GM18870 (cell line): ENCODE results near the gene PHYKPL.
A peak's percentile ranks its signal among the peaks of the same experiment; 100 is the strongest.

Source experiments
- ATAC-seq: cut with Tn5 transposase; IDR thresholded peaks from one replicate; pipeline ENCODE4 v1.9.1; 2021; ENCODE audit warnings: moderate library complexity; ENCODE audit not compliant: unreplicated experiment

Gene PHYKPL

GRCh38 chr5:178192787-178193186 lies 39.8 kb downstream of the PHYKPL start:
- no peak for ATAC-seq

- ATAC-seq, result no peak
These were observed 40.4 kb downstream of the PHYKPL start for GRCh38 chr5:178192244-178192643.

GRCh38 chr5:178191661-178192060 lies 40.9 kb downstream of the PHYKPL start:
- ATAC-seq, result no peak

- no peak for ATAC-seq
These were observed 43.2 kb downstream of the PHYKPL start for GRCh38 chr5:178189433-178189832.

- no peak for ATAC-seq
These were observed 45.6 kb downstream of the PHYKPL start, which contains the start of gene GMCL2 for GRCh38 chr5:178187014-178187413. TSS of gene GMCL2 (minus strand) at chr5:178187371. CDS start at chr5:178187299, 72 bp downstream.

- no peak for ATAC-seq
These were observed 46.2 kb downstream of the PHYKPL start for GRCh38 chr5:178186427-178186826.

- no peak for ATAC-seq
These were observed 50.3 kb downstream of the PHYKPL start for GRCh38 chr5:178182158-178182876.

- ATAC-seq, result no peak
These were observed 52.3 kb downstream of the PHYKPL start for GRCh38 chr5:178180141-178180863.

GRCh38 chr5:178177569-178177968 lies 55.0 kb downstream of the PHYKPL start:
- ATAC-seq, result no peak

- no peak for ATAC-seq
These were observed 55.8 kb downstream of the PHYKPL start for GRCh38 chr5:178176791-178177190.

GRCh38 chr5:178174456-178174855 lies 58.1 kb downstream of the PHYKPL start:
- no peak for ATAC-seq

GRCh38 chr5:178170455-178170854 lies 62.1 kb downstream of the PHYKPL start:
- ATAC-seq, result no peak

GRCh38 chr5:178165581-178165980 lies 67.0 kb downstream of the PHYKPL start:
- no peak for ATAC-seq

- peak; percentile 64 for ATAC-seq
These were observed 68.5 kb downstream of the PHYKPL start for GRCh38 chr5:178163772-178164735.

- no peak for ATAC-seq
These were observed 70.1 kb downstream of the PHYKPL start for GRCh38 chr5:178162481-178162880.

- ATAC-seq, result no peak
These were observed 72.4 kb downstream of the PHYKPL start for GRCh38 chr5:178160176-178160575.
